A673 (cell line): ENCODE data around the gene ATP6V0D1.

Experiments used
- EZH2 ChIP-seq: fragments of 200-600 bp; sonication (generic); IDR thresholded peaks from 2 replicates; pipeline ENCODE4 v1.6.1; 2017; ENCODE audit warnings: borderline replicate concordance, low read depth, mild to moderate bottlenecking, mixed read lengths, antibody characterized with exemption, low read length; ENCODE audit not compliant: poor library complexity, severe bottlenecking
- TF ChIP-seq, protein P1 (sequence below): fragments of 300-800, 200-600 bp; sonication (generic); conservative IDR thresholded peaks from 2 replicates; pipeline ENCODE4 v1.5.1; 2017; ENCODE audit warnings: low read depth, mild to moderate bottlenecking, antibody characterized with exemption, low read length, moderate library complexity, mixed read lengths

DNA sequence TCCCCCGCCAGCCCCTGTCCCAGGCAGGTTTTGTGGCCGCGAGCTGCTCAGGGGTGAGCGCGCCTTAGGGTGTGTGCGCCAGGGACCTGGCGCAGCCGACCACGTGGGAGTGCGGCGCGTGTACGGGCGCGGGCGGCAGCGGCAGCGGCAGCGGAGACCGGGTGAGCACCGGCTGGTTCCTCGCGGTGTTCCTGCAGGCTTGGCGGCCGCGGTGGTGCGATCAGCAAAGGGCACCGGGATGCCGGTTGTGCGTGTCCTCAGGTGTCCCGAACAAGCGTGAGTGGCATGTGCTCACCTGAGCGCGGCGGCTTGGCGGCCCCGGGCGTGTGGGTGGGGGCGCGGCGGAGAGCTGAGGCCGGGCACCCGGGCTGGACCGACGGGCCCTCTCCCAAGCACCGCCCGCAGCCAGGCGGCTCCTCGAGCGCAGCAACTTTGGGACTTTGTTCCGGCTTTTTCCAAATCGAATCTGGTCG lies 50.4 kb downstream of the ATP6V0D1 start:
- TF ChIP-seq, protein P1, sequence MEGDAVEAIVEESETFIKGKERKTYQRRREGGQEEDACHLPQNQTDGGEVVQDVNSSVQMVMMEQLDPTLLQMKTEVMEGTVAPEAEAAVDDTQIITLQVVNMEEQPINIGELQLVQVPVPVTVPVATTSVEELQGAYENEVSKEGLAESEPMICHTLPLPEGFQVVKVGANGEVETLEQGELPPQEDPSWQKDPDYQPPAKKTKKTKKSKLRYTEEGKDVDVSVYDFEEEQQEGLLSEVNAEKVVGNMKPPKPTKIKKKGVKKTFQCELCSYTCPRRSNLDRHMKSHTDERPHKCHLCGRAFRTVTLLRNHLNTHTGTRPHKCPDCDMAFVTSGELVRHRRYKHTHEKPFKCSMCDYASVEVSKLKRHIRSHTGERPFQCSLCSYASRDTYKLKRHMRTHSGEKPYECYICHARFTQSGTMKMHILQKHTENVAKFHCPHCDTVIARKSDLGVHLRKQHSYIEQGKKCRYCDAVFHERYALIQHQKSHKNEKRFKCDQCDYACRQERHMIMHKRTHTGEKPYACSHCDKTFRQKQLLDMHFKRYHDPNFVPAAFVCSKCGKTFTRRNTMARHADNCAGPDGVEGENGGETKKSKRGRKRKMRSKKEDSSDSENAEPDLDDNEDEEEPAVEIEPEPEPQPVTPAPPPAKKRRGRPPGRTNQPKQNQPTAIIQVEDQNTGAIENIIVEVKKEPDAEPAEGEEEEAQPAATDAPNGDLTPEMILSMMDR = no peak
- TF ChIP-seq EZH2 = no peak
